Epithelial cell of proximal tubule (primary cell): ENCODE data around the gene PLD2. TPM values are rescaled to one million over a fixed set of nuclear protein-coding genes. Genes with fewer than 3 reads are reported as not detected.

Experiments
- DNase-seq: peaks from one replicate; pipeline ENCODE4 v3.0.0-alpha.2; 2011; ENCODE audit warnings: low read depth
- H3K4me3 ChIP-seq: 2 replicates; pipeline ENCODE4 v1.5.1; 2011; ENCODE audit warnings: low read depth, mild to moderate bottlenecking, low read length
- CTCF ChIP-seq: conservative IDR thresholded peaks from 2 replicates; pipeline ENCODE4 v1.5.1; 2012; ENCODE audit warnings: low read depth, mild to moderate bottlenecking, low read length
- total RNA-seq: library from RNA; depleted of rRNA; stranded (reverse); fragments of >200 nt; gene quantifications from 2 replicates; pipeline ENCODE4 v1.2.3, GENCODE V29; 2015

Gene PLD2
- total RNA-seq, 1 donor from 2014 or later = 19.5 TPM

GRCh38 chr17:4858068-4858881 lies 51.3 kb downstream of the PLD2 start:
- no peak for DNase-seq
- TF ChIP-seq CTCF = no peak
- H3K4me3 ChIP-seq = peak overlapping the region; percentile 5

- H3K4me3 ChIP-seq = peak overlapping the region; percentile 16
- DNase-seq = no peak
Observed at GRCh38 chr17:4858882-4859260, 51.9 kb downstream of the PLD2 start.

GRCh38 chr17:4859816-4860625 lies 53.1 kb downstream of the PLD2 start:
- no peak for TF ChIP-seq CTCF
- no peak overlapping the region for H3K4me3 ChIP-seq
- DNase-seq = no peak

More at GRCh38 chr17:4858882-4859260, 51.9 kb downstream of the PLD2 start:
- TF ChIP-seq CTCF = no peak

GRCh38 chr17:4860651-4861050 lies 53.7 kb downstream of the PLD2 start:
- H3K4me3 ChIP-seq = no peak overlapping the region
- TF ChIP-seq CTCF = no peak
- DNase-seq = no peak

- no peak overlapping the region for H3K4me3 ChIP-seq
- no peak for DNase-seq
- TF ChIP-seq CTCF = no peak
Observed at GRCh38 chr17:4861052-4861451, 54.1 kb downstream of the PLD2 start.

- no peak for TF ChIP-seq CTCF
- no peak for DNase-seq
- no peak overlapping the region for H3K4me3 ChIP-seq
Observed at GRCh38 chr17:4862720-4863119, 55.8 kb downstream of the PLD2 start.
